PC-3 (cell line): ENCODE data around the gene FAM163A. TPM values are rescaled to one million over a fixed set of nuclear protein-coding genes. Genes with fewer than 3 reads are reported as not detected.

ENCODE experiments used
- ATAC-seq: fragments of 200-7000 bp; cut with Tn5 transposase; 2 replicates; pipeline ENCODE4 v1.9.1; 2020; ENCODE audit warnings: mild to moderate bottlenecking, moderate library complexity
- BruUV-seq: library from RNA; stranded (reverse); fragments of 400-500 nt; replicated peaks from 2 replicates; lab custom pipeline; 2021; lab: Mats Ljungman, UMichigan
- CTCF ChIA-PET: fragments of 300-600 bp; sonication (Branson Sonifier 250); formaldehyde crosslinking; loops from one replicate; lab custom pipeline; 2022; ENCODE audit warnings: antibody characterized with exemption; lab: Charles Lee
- POLR2A ChIA-PET: fragments of 300-600 bp; sonication (Branson Sonifier 250); formaldehyde crosslinking; loops from one replicate; lab custom pipeline; 2022; ENCODE audit warnings: antibody characterized with exemption; ENCODE audit not compliant: unreplicated experiment; lab: Charles Lee
- DNase-seq: peaks from one replicate; pipeline ENCODE4 v3.0.0-alpha.2; 2015
- H2AFZ ChIP-seq: fragments of 300-600 bp; sonication (generic); 2 replicates; pipeline ENCODE4 v1.6.0; 2016; ENCODE audit warnings: antibody characterized with exemption, low read length
- H3F3A ChIP-seq: fragments of 300-600 bp; sonication (generic); one replicate; pipeline ENCODE4 v1.6.0; 2017; ENCODE audit warnings: antibody characterized with exemption, low read length, control low read depth, mild to moderate bottlenecking; ENCODE audit not compliant: unreplicated experiment
- H3K27ac ChIP-seq: fragments of 300-600 bp; sonication (generic); 2 replicates; pipeline ENCODE4 v1.5.1; 2016; ENCODE audit warnings: mild to moderate bottlenecking, low read length
- H3K27me3 ChIP-seq: fragments of 300-600 bp; sonication (generic); 2 replicates; pipeline ENCODE4 v1.6.1; 2016; ENCODE audit warnings: low read length, mixed read lengths
- H3K36me3 ChIP-seq: fragments of 300-600 bp; sonication (generic); 2 replicates; pipeline ENCODE4 v1.6.1; 2016; ENCODE audit warnings: low read depth, mixed run types, low read length, mixed read lengths
- H3K4me1 ChIP-seq: fragments of 300-600 bp; sonication (generic); 2 replicates; pipeline ENCODE4 v1.5.1; 2016; ENCODE audit warnings: low read length; ENCODE audit not compliant: insufficient read depth
- H3K4me2 ChIP-seq: fragments of 300-600 bp; sonication (generic); 2 replicates; pipeline ENCODE4 v1.6.0; 2016; ENCODE audit warnings: low read length
- H3K4me3 ChIP-seq: fragments of 300-600 bp; sonication (generic); 2 replicates; pipeline ENCODE4 v1.5.1; 2016; ENCODE audit warnings: mild to moderate bottlenecking, low read length, mixed read lengths
- H3K79me2 ChIP-seq: fragments of 300-600 bp; sonication (generic); 2 replicates; pipeline ENCODE4 v1.6.1; 2017; ENCODE audit warnings: low read length, mixed read lengths
- H3K9ac ChIP-seq: fragments of 300-600 bp; sonication (generic); 2 replicates; pipeline ENCODE4 v1.6.0; 2016; ENCODE audit warnings: mild to moderate bottlenecking, low read length
- H3K9me2 ChIP-seq: fragments of 300-600 bp; sonication (generic); replicated peaks from 2 replicates; pipeline ENCODE4 v1.6.1; 2016; ENCODE audit warnings: mixed run types, low read length, mixed read lengths
- H3K9me3 ChIP-seq: fragments of 300-600 bp; sonication (generic); 2 replicates; pipeline ENCODE4 v1.6.1; 2016; ENCODE audit warnings: low read length, mixed read lengths
- H4K20me1 ChIP-seq: fragments of 300-600 bp; sonication (generic); 2 replicates; pipeline ENCODE4 v1.6.1; 2016; ENCODE audit warnings: low read length, mixed read lengths
- EZH2 ChIP-seq: fragments of 300-600 bp; sonication (generic); IDR thresholded peaks from one replicate; pipeline ENCODE4 v1.6.1; 2017; ENCODE audit warnings: antibody characterized with exemption, mild to moderate bottlenecking, low read length; ENCODE audit not compliant: unreplicated experiment
- EZH2phosphoT487 ChIP-seq: fragments of 300-600 bp; sonication (generic); IDR thresholded peaks from 2 replicates; pipeline ENCODE4 v1.6.1; 2018; ENCODE audit warnings: mild to moderate bottlenecking, antibody characterized with exemption, low read length, borderline replicate concordance
- intact Hi-C: fragments of 100-400 bp; cut with micrococcal nuclease; formaldehyde crosslinking; loops from 2 replicates; pipeline ENCODE4 v1.9.0; 2023
- total RNA-seq: library from RNA; depleted of rRNA; stranded (reverse); fragments of >200 nt; gene quantifications from 2 replicates; pipeline ENCODE4 v1.2.3, GENCODE V29; 2014
- TF ChIP-seq, protein P1 (sequence below): fragments of 300-600 bp; sonication (generic); conservative IDR thresholded peaks from 2 replicates; pipeline ENCODE4 v1.5.1; 2017; ENCODE audit warnings: antibody characterized with exemption, low read depth, mild to moderate bottlenecking, low read length

FAM163A gene
- total RNA-seq, 1 experiment from 2014 or later, result not detected

- H3K79me2 ChIP-seq, result no peaks in the 10 kb centered on the region
- no peak for ATAC-seq
- H4K20me1 ChIP-seq, result no peaks in the 10 kb centered on the region
- no peaks in the 10 kb centered on the region for H3K36me3 ChIP-seq
- ChIA-PET POLR2A (no interaction called here), CTCF (interaction anchor here (1.3 kb wide), 1 partner anchor 26 kb away, joined by 5 read pairs; no protein-coding TSS in a partner anchor)
- no peak overlapping the region for H3K4me2 ChIP-seq
- no peak overlapping the region for H3K9ac ChIP-seq
- no peaks in the 10 kb centered on the region for H3K9me2 ChIP-seq
- no peaks in the 10 kb centered on the region for H3K4me1 ChIP-seq
- no peak for TF ChIP-seq EZH2phosphoT487
- no peak for TF ChIP-seq EZH2
- TF ChIP-seq, protein P1, sequence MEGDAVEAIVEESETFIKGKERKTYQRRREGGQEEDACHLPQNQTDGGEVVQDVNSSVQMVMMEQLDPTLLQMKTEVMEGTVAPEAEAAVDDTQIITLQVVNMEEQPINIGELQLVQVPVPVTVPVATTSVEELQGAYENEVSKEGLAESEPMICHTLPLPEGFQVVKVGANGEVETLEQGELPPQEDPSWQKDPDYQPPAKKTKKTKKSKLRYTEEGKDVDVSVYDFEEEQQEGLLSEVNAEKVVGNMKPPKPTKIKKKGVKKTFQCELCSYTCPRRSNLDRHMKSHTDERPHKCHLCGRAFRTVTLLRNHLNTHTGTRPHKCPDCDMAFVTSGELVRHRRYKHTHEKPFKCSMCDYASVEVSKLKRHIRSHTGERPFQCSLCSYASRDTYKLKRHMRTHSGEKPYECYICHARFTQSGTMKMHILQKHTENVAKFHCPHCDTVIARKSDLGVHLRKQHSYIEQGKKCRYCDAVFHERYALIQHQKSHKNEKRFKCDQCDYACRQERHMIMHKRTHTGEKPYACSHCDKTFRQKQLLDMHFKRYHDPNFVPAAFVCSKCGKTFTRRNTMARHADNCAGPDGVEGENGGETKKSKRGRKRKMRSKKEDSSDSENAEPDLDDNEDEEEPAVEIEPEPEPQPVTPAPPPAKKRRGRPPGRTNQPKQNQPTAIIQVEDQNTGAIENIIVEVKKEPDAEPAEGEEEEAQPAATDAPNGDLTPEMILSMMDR, result no peak
- no peak overlapping the region for H3K4me3 ChIP-seq
- no peaks in the 10 kb centered on the region for H3F3A ChIP-seq
- intact Hi-C loops, result no loop called here
- BruUV-seq, result no TSS peak
- no peak overlapping the region for H2AFZ ChIP-seq
- DNase-seq, result no peak
- no peaks in the 10 kb centered on the region for H3K9me3 ChIP-seq
- H3K27me3 ChIP-seq, result no peaks in the 10 kb centered on the region
- no peak overlapping the region for H3K27ac ChIP-seq
Observed at GRCh38 chr1:179788259-179788658, 45.2 kb downstream of the FAM163A start.

DNA sequence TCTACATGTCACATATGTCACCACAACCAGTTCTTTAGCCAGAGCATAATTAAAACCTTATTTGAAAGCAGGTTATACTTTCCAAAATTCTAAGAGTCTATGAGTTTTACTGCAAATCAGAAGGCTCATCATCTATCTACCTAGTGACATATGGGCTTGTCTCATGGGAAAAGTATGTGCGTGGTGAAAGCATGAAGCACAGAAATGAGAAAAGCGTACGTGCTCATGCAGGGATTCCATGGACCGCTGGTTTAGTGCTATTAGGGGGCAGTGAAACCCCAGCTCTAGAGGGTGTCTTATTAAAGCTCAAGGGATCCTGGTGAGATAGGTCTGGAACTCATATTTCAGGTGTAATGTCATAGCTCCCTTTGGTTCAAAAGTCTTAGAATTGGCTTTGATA lies 50.2 kb downstream of the FAM163A start:
- Histone ChIP-seq H3K79me2 (no peaks in the 10 kb centered on the region), H3K9me3 (no peaks in the 10 kb centered on the region), H3K9me2 (no peaks in the 10 kb centered on the region), H4K20me1 (no peaks in the 10 kb centered on the region), H3K4me1 (no peaks in the 10 kb centered on the region), H3K4me2 (no peak overlapping the region), H2AFZ (no peak overlapping the region), H3F3A (no peaks in the 10 kb centered on the region), H3K4me3 (no peak overlapping the region), H3K27me3 (no peaks in the 10 kb centered on the region), H3K36me3 (no peaks in the 10 kb centered on the region), H3K27ac (no peak overlapping the region), H3K9ac (no peak overlapping the region)
- no peak for DNase-seq
- TF ChIP-seq EZH2phosphoT487 (no peak), EZH2 (no peak)
- TF ChIP-seq, protein P1, result no peak
- POLR2A ChIA-PET, result no interaction called here
- ATAC-seq, result no peak
- CTCF ChIA-PET, result no interaction called here
- no TSS peak for BruUV-seq
- intact Hi-C loops, result no loop called here

- ChIA-PET POLR2A (no interaction called here), CTCF (no interaction called here)
- no peak for ATAC-seq
- no peaks in the 10 kb centered on the region for H3K9me3 ChIP-seq
- H3K9ac ChIP-seq, result no peak overlapping the region
- H4K20me1 ChIP-seq, result no peaks in the 10 kb centered on the region
- BruUV-seq, result no TSS peak
- no peak overlapping the region for H3K27ac ChIP-seq
- H3K4me1 ChIP-seq, result no peaks in the 10 kb centered on the region
- H3K4me3 ChIP-seq, result no peak overlapping the region
- H3K4me2 ChIP-seq, result no peak overlapping the region
- no peak for TF ChIP-seq EZH2phosphoT487
- no peak for TF ChIP-seq EZH2
- TF ChIP-seq, protein P1, result no peak
- H3K79me2 ChIP-seq, result no peaks in the 10 kb centered on the region
- no peaks in the 10 kb centered on the region for H3K27me3 ChIP-seq
- H3K36me3 ChIP-seq, result no peaks in the 10 kb centered on the region
- H3F3A ChIP-seq, result no peaks in the 10 kb centered on the region
- no peaks in the 10 kb centered on the region for H3K9me2 ChIP-seq
- no peak overlapping the region for H2AFZ ChIP-seq
- intact Hi-C loops, result no loop called here
- no peak for DNase-seq
Observed at GRCh38 chr1:179794146-179794545, 51.1 kb downstream of the FAM163A start.
